ENCODE results near the gene CRP.

The CRP gene

GRCh38 chr1:159751031-159751430 lies 36.6 kb upstream of the CRP start:
- ChIA-PET POLR2A (no interaction called here), CTCF (no interaction called here)
- no peak for DNase-seq (ENCODE audit: extremely low spot score)
- no peak for TF ChIP-seq ARNT (IDR thresholded peaks at IDR 0.05)
- no peak for TF ChIP-seq ELF4 (IDR thresholded peaks at IDR 0.05)
- no peak for TF ChIP-seq NFRKB (IDR thresholded peaks at IDR 0.05)
- no peak for TF ChIP-seq BHLHE40 (IDR thresholded peaks at IDR 0.05; ENCODE audit: borderline replicate concordance)
- no peak for TF ChIP-seq TARDBP (IDR thresholded peaks at IDR 0.05)
- no peak for TF ChIP-seq HDGF (IDR thresholded peaks at IDR 0.05; ENCODE audit: borderline replicate concordance)
- no peak for TF ChIP-seq LEF1 (IDR thresholded peaks at IDR 0.05; ENCODE audit: borderline replicate concordance)
- TF ChIP-seq SUZ12 (IDR thresholded peaks at IDR 0.05) = no peak
- TF ChIP-seq L3MBTL2 (conservative IDR thresholded peaks at IDR 0.05) = no peak
- TF ChIP-seq FOXK2 (IDR thresholded peaks at IDR 0.05) = no peak
- TF ChIP-seq CTBP1 (IDR thresholded peaks at IDR 0.05; ENCODE audit: borderline replicate concordance) = no peak
- no peak for TF ChIP-seq FOXM1 (IDR thresholded peaks at IDR 0.05; ENCODE audit: borderline replicate concordance)
- no peak for TF ChIP-seq PKNOX1 (IDR thresholded peaks at IDR 0.05)
- no peak for TF ChIP-seq ZNF384 (IDR thresholded peaks at IDR 0.05)
- no peak for TF ChIP-seq FOXA1 (IDR thresholded peaks at IDR 0.05)
- no peak for TF ChIP-seq SP1 (IDR thresholded peaks at IDR 0.05)

GRCh38 chr1:159750621-159751020 lies 36.2 kb upstream of the CRP start:
- no peak for DNase-seq (ENCODE audit: extremely low spot score)
- TF ChIP-seq HDGF (IDR thresholded peaks at IDR 0.05; ENCODE audit: borderline replicate concordance) (no peak), NFRKB (IDR thresholded peaks at IDR 0.05) (no peak), LEF1 (IDR thresholded peaks at IDR 0.05; ENCODE audit: borderline replicate concordance) (no peak), SP1 (IDR thresholded peaks at IDR 0.05) (no peak), ELF4 (IDR thresholded peaks at IDR 0.05) (no peak), FOXK2 (IDR thresholded peaks at IDR 0.05) (no peak), ARNT (IDR thresholded peaks at IDR 0.05) (no peak), CTBP1 (IDR thresholded peaks at IDR 0.05; ENCODE audit: borderline replicate concordance) (no peak), SUZ12 (IDR thresholded peaks at IDR 0.05) (no peak), ZNF384 (IDR thresholded peaks at IDR 0.05) (no peak), L3MBTL2 (conservative IDR thresholded peaks at IDR 0.05) (no peak), FOXA1 (IDR thresholded peaks at IDR 0.05) (no peak), TARDBP (IDR thresholded peaks at IDR 0.05) (no peak), FOXM1 (IDR thresholded peaks at IDR 0.05; ENCODE audit: borderline replicate concordance) (no peak), BHLHE40 (IDR thresholded peaks at IDR 0.05; ENCODE audit: borderline replicate concordance) (no peak), PKNOX1 (IDR thresholded peaks at IDR 0.05) (no peak)
- POLR2A ChIA-PET = no interaction called here
- CTCF ChIA-PET = no interaction called here

GRCh38 chr1:159749630-159750029 lies 35.2 kb upstream of the CRP start:
- ChIA-PET POLR2A (no interaction called here), CTCF (no interaction called here)
- DNase-seq (ENCODE audit: extremely low spot score) = no peak
- TF ChIP-seq BHLHE40 (IDR thresholded peaks at IDR 0.05; ENCODE audit: borderline replicate concordance) = no peak
- TF ChIP-seq NFRKB (IDR thresholded peaks at IDR 0.05) = no peak
- no peak for TF ChIP-seq TARDBP (IDR thresholded peaks at IDR 0.05)
- no peak for TF ChIP-seq HDGF (IDR thresholded peaks at IDR 0.05; ENCODE audit: borderline replicate concordance)
- TF ChIP-seq LEF1 (IDR thresholded peaks at IDR 0.05; ENCODE audit: borderline replicate concordance) = no peak

- DNase-seq (ENCODE audit: extremely low spot score) = no peak
- no peak for TF ChIP-seq BHLHE40 (IDR thresholded peaks at IDR 0.05; ENCODE audit: borderline replicate concordance)
- TF ChIP-seq ARNT (IDR thresholded peaks at IDR 0.05) = no peak
- no peak for TF ChIP-seq CTBP1 (IDR thresholded peaks at IDR 0.05; ENCODE audit: borderline replicate concordance)
- no peak for TF ChIP-seq SUZ12 (IDR thresholded peaks at IDR 0.05)
- TF ChIP-seq NFRKB (IDR thresholded peaks at IDR 0.05) = no peak
- TF ChIP-seq ELF4 (IDR thresholded peaks at IDR 0.05) = no peak
- TF ChIP-seq ZNF384 (IDR thresholded peaks at IDR 0.05) = no peak
- no peak for TF ChIP-seq TARDBP (IDR thresholded peaks at IDR 0.05)
- no peak for TF ChIP-seq HDGF (IDR thresholded peaks at IDR 0.05; ENCODE audit: borderline replicate concordance)
- TF ChIP-seq FOXM1 (IDR thresholded peaks at IDR 0.05; ENCODE audit: borderline replicate concordance) = no peak
- no peak for TF ChIP-seq L3MBTL2 (conservative IDR thresholded peaks at IDR 0.05)
- no peak for TF ChIP-seq SP1 (IDR thresholded peaks at IDR 0.05)
- no peak for TF ChIP-seq FOXK2 (IDR thresholded peaks at IDR 0.05)
- no peak for TF ChIP-seq PKNOX1 (IDR thresholded peaks at IDR 0.05)
- TF ChIP-seq FOXA1 (IDR thresholded peaks at IDR 0.05) = no peak
- ChIA-PET CTCF (no interaction called here), POLR2A (no interaction called here)
Measured at GRCh38 chr1:159748370-159748769, 34.0 kb upstream of the CRP start.

- POLR2A ChIA-PET = no interaction called here
- CTCF ChIA-PET = no interaction called here
- TF ChIP-seq TARDBP (IDR thresholded peaks at IDR 0.05) = no peak
- no peak for TF ChIP-seq FOXM1 (IDR thresholded peaks at IDR 0.05; ENCODE audit: borderline replicate concordance)
- no peak for TF ChIP-seq L3MBTL2 (conservative IDR thresholded peaks at IDR 0.05)
- no peak for TF ChIP-seq FOXA1 (IDR thresholded peaks at IDR 0.05)
- no peak for TF ChIP-seq HDGF (IDR thresholded peaks at IDR 0.05; ENCODE audit: borderline replicate concordance)
- no peak for TF ChIP-seq ELF4 (IDR thresholded peaks at IDR 0.05)
- TF ChIP-seq NFRKB (IDR thresholded peaks at IDR 0.05) = no peak
- TF ChIP-seq BHLHE40 (IDR thresholded peaks at IDR 0.05; ENCODE audit: borderline replicate concordance) = no peak
- no peak for TF ChIP-seq CTBP1 (IDR thresholded peaks at IDR 0.05; ENCODE audit: borderline replicate concordance)
- no peak for TF ChIP-seq PKNOX1 (IDR thresholded peaks at IDR 0.05)
- no peak for DNase-seq (ENCODE audit: extremely low spot score)
Measured at GRCh38 chr1:159746666-159747065, 32.3 kb upstream of the CRP start.

Measured in HEK293T (cell line).